GM12892 (cell line): ENCODE results near the gene RERGL.

Experiments
- POLR2AphosphoS5 ChIP-seq: IDR thresholded peaks from 2 replicates; pipeline ENCODE4 v1.6.1; 2011; ENCODE audit warnings: low read depth, low read length, control low read depth
- TAF1 ChIP-seq: IDR thresholded peaks from 2 replicates; pipeline ENCODE4 v1.6.1; 2011; ENCODE audit warnings: low read depth, mild to moderate bottlenecking, control low read depth, low read length, borderline replicate concordance

GRCh38 chr12:18090093-18090492 is at the start of gene RERGL:
- TF ChIP-seq TAF1 (no peak), POLR2AphosphoS5 (no peak)
